Keratinocyte (primary cell): ENCODE measurements around the gene PRDM9. TPM values are rescaled to one million over a fixed set of nuclear protein-coding genes. Genes with fewer than 3 reads are reported as not detected.
"Not testable (repeated sequence)": the region's sequence is repeated elsewhere in the genome, so short reads cannot be mapped to it uniquely, and the experiment has no call there.

Experiments
- DNase-seq: peaks from one replicate; pipeline ENCODE4 v3.0.0-alpha.2; 2011; ENCODE audit warnings: low read depth, missing footprints, low spot score
- FAIRE-seq: peaks from 2 replicates; lab custom pipeline; 2011; peaks lifted over from hg19 to GRCh38; lab: Jason Lieb, UNC
- H2AFZ ChIP-seq: 2 replicates; pipeline ENCODE4 v1.6.0; 2012; ENCODE audit warnings: low read length, control low read depth, inconsistent platforms; ENCODE audit not compliant: control insufficient read depth
- H3K27ac ChIP-seq: 2 replicates; pipeline ENCODE4 v1.5.1; 2011; ENCODE audit warnings: low read length; ENCODE audit not compliant: control insufficient read depth, insufficient read depth
- H3K27me3 ChIP-seq: 3 replicates; pipeline ENCODE4 v1.6.0; 2011; ENCODE audit warnings: low read length; ENCODE audit not compliant: control insufficient read depth, insufficient read depth; ENCODE audit errors: extremely low read depth
- H3K36me3 ChIP-seq, 2 experiments: 2 replicates in 1 of 2; 3 replicates in 1 of 2; pipeline ENCODE4 v1.5.1; 2011; ENCODE audit warnings: low read length in 2 of 2, mild to moderate bottlenecking in 1 of 2; ENCODE audit not compliant: control insufficient read depth in 2 of 2, insufficient read depth in 2 of 2; ENCODE audit errors: extremely low read depth in 1 of 2
- H3K4me1 ChIP-seq: 3 replicates; pipeline ENCODE4 v1.5.1; 2011; ENCODE audit warnings: low read length; ENCODE audit not compliant: control insufficient read depth, insufficient read depth; ENCODE audit errors: extremely low read depth
- H3K4me2 ChIP-seq: 3 replicates; pipeline ENCODE4 v1.6.0; 2011; ENCODE audit warnings: low read depth, low read length; ENCODE audit not compliant: control insufficient read depth, insufficient read depth; ENCODE audit errors: extremely low read depth
- H3K4me3 ChIP-seq, 3 experiments: fragments of 200-600 bp in 1 of 3; sonication (generic) in 1 of 3; 2 replicates in 2 of 3; 3 replicates in 1 of 3; pipeline ENCODE4 v1.5.1; 2011 to 2016; ENCODE audit warnings: low read length in 3 of 3, mild to moderate bottlenecking in 3 of 3, control low read depth in 2 of 3, inconsistent platforms in 1 of 3, low read depth in 1 of 3, mixed read lengths in 1 of 3, mixed run types in 1 of 3, moderate library complexity in 1 of 3; ENCODE audit not compliant: control insufficient read depth in 2 of 3, insufficient read depth in 2 of 3; ENCODE audit errors: extremely low read depth in 1 of 3
- H3K79me2 ChIP-seq: 2 replicates; pipeline ENCODE4 v1.6.0; 2012; ENCODE audit warnings: low read length; ENCODE audit not compliant: control insufficient read depth, insufficient read depth
- H3K9ac ChIP-seq: 3 replicates; pipeline ENCODE4 v1.6.0; 2011; ENCODE audit warnings: low read length; ENCODE audit not compliant: control insufficient read depth, insufficient read depth; ENCODE audit errors: extremely low read depth
- H3K9me1 ChIP-seq: 3 replicates; pipeline ENCODE4 v1.6.0; 2011; ENCODE audit warnings: low read length; ENCODE audit not compliant: control insufficient read depth, insufficient read depth; ENCODE audit errors: extremely low read depth
- H3K9me3 ChIP-seq: 2 replicates; pipeline ENCODE4 v1.5.1; 2012; ENCODE audit warnings: low read depth, low read length; ENCODE audit not compliant: control insufficient read depth
- H4K20me1 ChIP-seq: 3 replicates; pipeline ENCODE4 v1.6.0; 2011; ENCODE audit warnings: low read length; ENCODE audit not compliant: control insufficient read depth, insufficient read depth; ENCODE audit errors: extremely low read depth
- EZH2 ChIP-seq: IDR thresholded peaks from one replicate; pipeline ENCODE4 v1.6.1; 2012; ENCODE audit warnings: inconsistent platforms, mild to moderate bottlenecking, low read length, moderate library complexity
- dilution Hi-C: fragments of 300-500 bp; cut with MboI; formaldehyde crosslinking; loops from one replicate; pipeline ENCODE4 v1.7.0; 2020; ENCODE audit warnings: low sequenced_read_pairs; ENCODE audit not compliant: extremely low pct_ligation_motif_present
- polyA plus RNA-seq, 5 experiments: library from polyadenylated mRNA; depleted of rRNA in 3 of 5; stranded (reverse) in 3 of 5; stranded (forward) in 1 of 5; unstranded in 1 of 5; fragments of >200 nt; gene quantifications; 1 replicate in 1 of 5; 2 replicates in 3 of 5; 3 replicates in 1 of 5; pipeline versions ENCODE4 v1.2.1 to v1.2.3, GENCODE V29; 2011 to 2012; ENCODE audit warnings: missing spikeins in 2 of 5, low read depth in 1 of 5, low replicate concordance in 1 of 5
- TF ChIP-seq, protein P1 (sequence below), 3 experiments: IDR thresholded peaks in 1 of 3; conservative IDR thresholded peaks in 1 of 3; optimal IDR thresholded peaks in 1 of 3; 2 replicates in 2 of 3; 3 replicates in 1 of 3; pipeline versions ENCODE3 to v1.5.1; 2011; ENCODE audit warnings: low read length in 3 of 3, mild to moderate bottlenecking in 3 of 3, moderate library complexity in 2 of 3, control low read depth in 1 of 3, inconsistent platforms in 1 of 3; ENCODE audit not compliant: insufficient read depth in 2 of 3; ENCODE audit errors: extremely low read depth in 1 of 3

PRDM9 gene
- polyA plus RNA-seq, 1 donor (not counting 4 experiments of a cell fraction or from before 2014, with no cell fraction given), result not detected

DNA sequence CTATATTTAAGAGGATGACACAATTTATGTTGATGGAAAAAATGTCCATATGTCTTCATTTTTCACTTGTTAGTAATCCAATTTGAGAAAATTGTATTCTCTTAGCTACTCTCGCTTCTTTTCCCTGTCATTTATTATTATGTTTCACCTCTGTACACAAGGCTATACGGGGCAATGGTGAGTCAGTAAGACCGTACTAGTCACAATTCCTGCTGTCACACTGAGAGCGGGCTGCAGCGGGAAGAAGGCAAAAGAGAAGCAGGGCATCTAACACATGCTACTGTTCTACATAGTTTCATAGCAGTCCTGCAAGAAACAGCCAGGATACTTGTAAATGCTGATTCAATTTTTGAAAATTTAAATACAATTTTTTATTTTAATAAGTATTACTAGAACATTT lies 23.3 kb upstream of the PRDM9 start:
- Histone ChIP-seq H3K9me3 (no peaks in the 10 kb centered on the region), H3K36me3 (no peaks in the 10 kb centered on the region), H3K4me3 (no peak overlapping the region), H3K4me1 (no peaks in the 10 kb centered on the region), H3K9me1 (no peaks in the 10 kb centered on the region), H3K79me2 (no peaks in the 10 kb centered on the region), H3K27me3 (no peaks in the 10 kb centered on the region), H4K20me1 (no peaks in the 10 kb centered on the region), H3K9ac (no peak overlapping the region), H3K4me2 (no peak overlapping the region), H2AFZ (no peak overlapping the region), H3K27ac (no peak overlapping the region)
- DNase-seq, result no peak
- dilution Hi-C loops, result no loop called here
- TF ChIP-seq EZH2, result no peak
- TF ChIP-seq, protein P1, sequence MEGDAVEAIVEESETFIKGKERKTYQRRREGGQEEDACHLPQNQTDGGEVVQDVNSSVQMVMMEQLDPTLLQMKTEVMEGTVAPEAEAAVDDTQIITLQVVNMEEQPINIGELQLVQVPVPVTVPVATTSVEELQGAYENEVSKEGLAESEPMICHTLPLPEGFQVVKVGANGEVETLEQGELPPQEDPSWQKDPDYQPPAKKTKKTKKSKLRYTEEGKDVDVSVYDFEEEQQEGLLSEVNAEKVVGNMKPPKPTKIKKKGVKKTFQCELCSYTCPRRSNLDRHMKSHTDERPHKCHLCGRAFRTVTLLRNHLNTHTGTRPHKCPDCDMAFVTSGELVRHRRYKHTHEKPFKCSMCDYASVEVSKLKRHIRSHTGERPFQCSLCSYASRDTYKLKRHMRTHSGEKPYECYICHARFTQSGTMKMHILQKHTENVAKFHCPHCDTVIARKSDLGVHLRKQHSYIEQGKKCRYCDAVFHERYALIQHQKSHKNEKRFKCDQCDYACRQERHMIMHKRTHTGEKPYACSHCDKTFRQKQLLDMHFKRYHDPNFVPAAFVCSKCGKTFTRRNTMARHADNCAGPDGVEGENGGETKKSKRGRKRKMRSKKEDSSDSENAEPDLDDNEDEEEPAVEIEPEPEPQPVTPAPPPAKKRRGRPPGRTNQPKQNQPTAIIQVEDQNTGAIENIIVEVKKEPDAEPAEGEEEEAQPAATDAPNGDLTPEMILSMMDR (optimal IDR thresholded peaks at IDR 0.05 in 1 of 3, IDR thresholded peaks at IDR 0.05 in 1 of 3, conservative IDR thresholded peaks at IDR 0.05 in 1 of 3; ENCODE audit: extremely low read depth in 1 of 3, insufficient read depth in 2 of 3, low read length in 3 of 3), result no peak
- FAIRE-seq, result no peak

DNA sequence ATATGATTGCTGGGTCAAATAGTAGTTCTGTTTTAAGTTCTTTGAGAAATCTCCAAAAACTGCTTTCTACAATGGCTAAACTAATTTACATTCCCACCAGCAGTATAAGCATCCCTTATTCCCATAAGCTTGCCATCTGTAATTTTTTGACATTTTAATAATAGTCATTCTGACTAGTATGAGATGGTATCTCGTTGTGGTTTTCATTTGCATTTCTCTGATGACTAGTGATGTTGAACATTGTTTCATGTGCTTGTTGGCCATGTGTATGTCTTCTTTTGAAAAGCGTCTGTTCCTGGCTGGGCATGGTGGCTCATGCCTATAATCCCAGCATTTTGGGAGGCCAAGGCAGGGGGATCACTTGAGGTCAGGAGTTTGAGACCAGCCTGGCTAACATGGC lies 21.2 kb upstream of the PRDM9 start:
- H3K9me3 ChIP-seq, H3K9ac ChIP-seq, H2AFZ ChIP-seq, FAIRE-seq, H3K4me1 ChIP-seq, DNase-seq, H3K27ac ChIP-seq, H4K20me1 ChIP-seq, H3K9me1 ChIP-seq, H3K36me3 ChIP-seq, H3K79me2 ChIP-seq, H3K27me3 ChIP-seq, H3K4me3 ChIP-seq, dilution Hi-C loops, H3K4me2 ChIP-seq: not testable (repeated sequence)

DNA sequence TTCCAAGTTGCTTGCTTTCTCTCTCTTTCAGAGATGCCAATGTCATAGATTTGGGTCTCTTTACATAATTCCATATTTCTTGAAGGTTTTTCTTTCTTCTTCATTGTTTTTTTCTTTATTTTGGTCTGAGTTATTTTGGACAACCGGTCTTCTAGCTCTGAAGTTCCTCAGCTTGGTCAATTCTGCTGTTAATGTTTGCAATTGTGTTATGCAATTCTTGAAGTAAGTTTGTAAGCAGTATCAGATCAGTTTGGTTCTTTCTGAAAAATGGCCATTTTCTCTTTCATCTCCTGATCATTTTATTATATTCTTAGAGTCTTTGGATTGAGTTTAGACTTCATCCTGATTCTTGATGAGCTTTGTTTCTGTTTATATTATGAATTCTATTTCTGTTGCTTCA lies 16.4 kb upstream of the PRDM9 start:
- DNase-seq (no peak), FAIRE-seq (no peak)
- Histone ChIP-seq H3K36me3 (no peaks in the 10 kb centered on the region), H3K9me1 (no peaks in the 10 kb centered on the region), H4K20me1 (no peaks in the 10 kb centered on the region), H3K4me3 (no peak overlapping the region), H3K9ac (no peak overlapping the region), H2AFZ (no peak overlapping the region), H3K4me2 (no peak overlapping the region), H3K4me1 (no peaks in the 10 kb centered on the region), H3K79me2 (no peaks in the 10 kb centered on the region), H3K27ac (no peak overlapping the region), H3K27me3 (no peaks in the 10 kb centered on the region), H3K9me3 (peaks cover 2% of the 10 kb centered on the region)
- no peak for TF ChIP-seq EZH2
- TF ChIP-seq, protein P1 (optimal IDR thresholded peaks at IDR 0.05 in 1 of 3, IDR thresholded peaks at IDR 0.05 in 1 of 3, conservative IDR thresholded peaks at IDR 0.05 in 1 of 3; ENCODE audit: extremely low read depth in 1 of 3, insufficient read depth in 2 of 3, low read length in 3 of 3), result no peak
- dilution Hi-C loops, result no loop called here
